Nephron (organoid): Measurements from ENCODE around the gene ZNF608.

Source experiments
- H3K27ac Mint-ChIP-seq, 3 experiments: 2 replicates each; pipeline ENCODE4 v1.8.0; 2020; ENCODE audit warnings: mixed read lengths in 3 of 3, mild to moderate bottlenecking in 2 of 3, moderate library complexity in 1 of 3
- H3K27me3 Mint-ChIP-seq: 2 replicates; pipeline ENCODE4 v1.8.0; 2021; ENCODE audit warnings: low read depth, mild to moderate bottlenecking, moderate library complexity, mixed read lengths
- H3K36me3 Mint-ChIP-seq: 2 replicates; pipeline ENCODE4 v1.8.0; 2020; ENCODE audit warnings: low read depth, mixed read lengths
- H3K4me1 Mint-ChIP-seq: 2 replicates; pipeline ENCODE4 v1.8.0; 2020; ENCODE audit warnings: mixed read lengths
- H3K4me3 Mint-ChIP-seq, 3 experiments: 2 replicates each; pipeline ENCODE4 v1.8.0; 2020; ENCODE audit warnings: mild to moderate bottlenecking in 3 of 3, mixed read lengths in 3 of 3, moderate library complexity in 2 of 3
- H3K9me3 Mint-ChIP-seq: 2 replicates; pipeline ENCODE4 v1.8.0; 2020; ENCODE audit warnings: mixed read lengths
- CTCF ChIP-seq, 3 experiments: fragments of 200-600 bp; sonication (generic); IDR thresholded peaks; one replicate each; pipeline ENCODE4 v1.5.0; 2021; ENCODE audit warnings: antibody characterized with exemption in 3 of 3; ENCODE audit not compliant: unreplicated experiment in 3 of 3

The ZNF608 gene

GRCh38 chr5:124728331-124728967 lies 18.0 kb downstream of the ZNF608 start:
- no peak for TF ChIP-seq CTCF (IDR thresholded peaks at IDR 0.05; ENCODE audit: unreplicated experiment in 3 of 3)
- H3K4me3 Mint-ChIP-seq = no peak overlapping the region
- H3K4me1 Mint-ChIP-seq = peaks cover 68% of the 10 kb centered on the region

GRCh38 chr5:124726631-124727362 lies 19.6 kb downstream of the ZNF608 start:
- no peak for TF ChIP-seq CTCF (IDR thresholded peaks at IDR 0.05; ENCODE audit: unreplicated experiment in 3 of 3)
- Mint-ChIP-seq H3K4me3 (no peak overlapping the region), H3K4me1 (peaks cover 56% of the 10 kb centered on the region), H3K27ac (peak overlapping the region in 1 of 3 experiments; percentile 3), H3K9me3 (no peaks in the 10 kb centered on the region), H3K36me3 (peaks cover 16% of the 10 kb centered on the region), H3K27me3 (no peaks in the 10 kb centered on the region)

More at GRCh38 chr5:124728331-124728967, 18.0 kb downstream of the ZNF608 start:
- Mint-ChIP-seq H3K9me3 (no peaks in the 10 kb centered on the region), H3K27ac (peak overlapping the region in 1 of 3 experiments; percentile 0), H3K27me3 (no peaks in the 10 kb centered on the region), H3K36me3 (peaks cover 20% of the 10 kb centered on the region)

GRCh38 chr5:124725622-124726258 lies 20.7 kb downstream of the ZNF608 start:
- Mint-ChIP-seq H3K27me3 (no peaks in the 10 kb centered on the region), H3K4me1 (peaks cover 62% of the 10 kb centered on the region), H3K9me3 (no peaks in the 10 kb centered on the region), H3K36me3 (peaks cover 16% of the 10 kb centered on the region), H3K27ac (peak overlapping the region in 2 of 3 experiments; percentile 2 to 3), H3K4me3 (no peak overlapping the region)
- TF ChIP-seq CTCF (IDR thresholded peaks at IDR 0.05; ENCODE audit: unreplicated experiment in 3 of 3) = no peak

- Mint-ChIP-seq H3K4me3 (no peak overlapping the region), H3K4me1 (peaks cover 59% of the 10 kb centered on the region), H3K27me3 (no peaks in the 10 kb centered on the region), H3K27ac (peak overlapping the region in 1 of 3 experiments; percentile 48), H3K36me3 (peaks cover 16% of the 10 kb centered on the region), H3K9me3 (no peaks in the 10 kb centered on the region)
- TF ChIP-seq CTCF (IDR thresholded peaks at IDR 0.05; ENCODE audit: unreplicated experiment in 3 of 3) = no peak
Measured at GRCh38 chr5:124725040-124725434, 21.4 kb downstream of the ZNF608 start.

GRCh38 chr5:124724357-124725039 lies 21.9 kb downstream of the ZNF608 start:
- no peak for TF ChIP-seq CTCF (IDR thresholded peaks at IDR 0.05; ENCODE audit: unreplicated experiment in 3 of 3)
- Mint-ChIP-seq H3K4me1 (peaks cover 59% of the 10 kb centered on the region), H3K27me3 (no peaks in the 10 kb centered on the region), H3K9me3 (no peaks in the 10 kb centered on the region), H3K27ac (peak overlapping the region in 1 of 3 experiments; percentile 48), H3K4me3 (no peak overlapping the region), H3K36me3 (peaks cover 16% of the 10 kb centered on the region)
